Measurements from ENCODE around the gene ERCC1. TPM values are rescaled to one million over a fixed set of nuclear protein-coding genes. Genes with fewer than 3 reads are reported as not detected.
"Not testable (repeated sequence)": the region's sequence is repeated elsewhere in the genome, so short reads cannot be mapped to it uniquely, and the experiment has no call there.

ERCC1 gene
- total RNA-seq, 1 donor from 2014 or later: 117 TPM

DNA sequence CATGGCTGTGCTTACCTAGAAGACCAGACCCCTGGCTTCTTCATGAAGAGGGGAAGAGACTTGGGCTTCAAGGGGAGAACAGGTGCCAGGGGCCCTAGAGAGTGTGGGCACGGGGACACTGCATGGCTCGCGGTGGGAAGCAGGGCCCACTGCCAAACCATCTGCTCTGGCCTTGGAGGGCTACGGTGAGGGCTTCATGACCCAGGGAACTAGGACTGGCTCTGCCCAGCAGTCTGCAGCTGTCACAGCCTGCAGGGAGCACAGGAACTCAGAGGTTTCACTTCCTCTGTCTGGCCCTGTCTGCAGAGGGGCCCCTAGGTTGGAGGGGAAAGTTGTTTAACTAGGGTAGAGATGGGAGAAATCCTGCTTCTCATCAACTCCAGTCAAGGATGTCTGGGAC lies 4.3 kb downstream of the ERCC1 start:
- TF ChIP-seq, protein P1, sequence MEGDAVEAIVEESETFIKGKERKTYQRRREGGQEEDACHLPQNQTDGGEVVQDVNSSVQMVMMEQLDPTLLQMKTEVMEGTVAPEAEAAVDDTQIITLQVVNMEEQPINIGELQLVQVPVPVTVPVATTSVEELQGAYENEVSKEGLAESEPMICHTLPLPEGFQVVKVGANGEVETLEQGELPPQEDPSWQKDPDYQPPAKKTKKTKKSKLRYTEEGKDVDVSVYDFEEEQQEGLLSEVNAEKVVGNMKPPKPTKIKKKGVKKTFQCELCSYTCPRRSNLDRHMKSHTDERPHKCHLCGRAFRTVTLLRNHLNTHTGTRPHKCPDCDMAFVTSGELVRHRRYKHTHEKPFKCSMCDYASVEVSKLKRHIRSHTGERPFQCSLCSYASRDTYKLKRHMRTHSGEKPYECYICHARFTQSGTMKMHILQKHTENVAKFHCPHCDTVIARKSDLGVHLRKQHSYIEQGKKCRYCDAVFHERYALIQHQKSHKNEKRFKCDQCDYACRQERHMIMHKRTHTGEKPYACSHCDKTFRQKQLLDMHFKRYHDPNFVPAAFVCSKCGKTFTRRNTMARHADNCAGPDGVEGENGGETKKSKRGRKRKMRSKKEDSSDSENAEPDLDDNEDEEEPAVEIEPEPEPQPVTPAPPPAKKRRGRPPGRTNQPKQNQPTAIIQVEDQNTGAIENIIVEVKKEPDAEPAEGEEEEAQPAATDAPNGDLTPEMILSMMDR (IDR thresholded peaks at IDR 0.05): no peak
- H3K36me3 Mint-ChIP-seq (ENCODE audit: unreplicated experiment): peaks cover 20% of the 10 kb centered on the region
- H3K4me3 Mint-ChIP-seq (ENCODE audit: unreplicated experiment): no peak overlapping the region
- DNase-seq (ENCODE audit: extremely low spot score, unreplicated experiment): no peak
- no peaks in the 10 kb centered on the region for H3K27me3 Mint-ChIP-seq (ENCODE audit: unreplicated experiment)
- H3K27ac Mint-ChIP-seq (ENCODE audit: unreplicated experiment): no peak overlapping the region
- H3K4me1 Mint-ChIP-seq (ENCODE audit: unreplicated experiment): peaks cover 21% of the 10 kb centered on the region
- no peaks in the 10 kb centered on the region for H3K9me3 Mint-ChIP-seq (ENCODE audit: unreplicated experiment)

DNA sequence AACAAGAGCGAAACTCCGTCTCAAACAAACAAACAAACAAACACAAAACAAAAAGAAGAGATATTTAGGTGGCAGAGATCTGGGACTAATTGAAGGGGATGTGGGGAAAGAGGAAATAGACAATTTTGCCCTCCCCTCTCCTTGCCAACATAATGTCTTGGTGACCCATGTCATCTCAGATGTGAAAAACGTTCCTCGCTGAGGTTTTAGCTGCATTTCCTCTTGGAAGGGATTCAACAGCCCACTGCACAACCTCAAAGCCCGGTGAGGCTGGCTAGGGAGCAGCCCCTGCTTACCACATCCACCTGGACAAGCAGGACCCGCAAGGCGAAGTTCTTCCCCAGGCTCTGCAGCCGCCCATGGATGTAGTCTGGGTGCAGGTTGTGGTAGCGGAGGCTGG lies 4.9 kb downstream of the ERCC1 start:
- no peak overlapping the region for H3K4me3 Mint-ChIP-seq (ENCODE audit: unreplicated experiment)
- H3K36me3 Mint-ChIP-seq (ENCODE audit: unreplicated experiment): peaks cover 26% of the 10 kb centered on the region
- H3K4me1 Mint-ChIP-seq (ENCODE audit: unreplicated experiment): peaks cover 17% of the 10 kb centered on the region
- no peak for DNase-seq (ENCODE audit: extremely low spot score, unreplicated experiment)
- H3K9me3 Mint-ChIP-seq (ENCODE audit: unreplicated experiment): no peaks in the 10 kb centered on the region
- TF ChIP-seq, protein P1 (IDR thresholded peaks at IDR 0.05): no peak
- H3K27ac Mint-ChIP-seq (ENCODE audit: unreplicated experiment): no peak overlapping the region
- no peaks in the 10 kb centered on the region for H3K27me3 Mint-ChIP-seq (ENCODE audit: unreplicated experiment)

DNA sequence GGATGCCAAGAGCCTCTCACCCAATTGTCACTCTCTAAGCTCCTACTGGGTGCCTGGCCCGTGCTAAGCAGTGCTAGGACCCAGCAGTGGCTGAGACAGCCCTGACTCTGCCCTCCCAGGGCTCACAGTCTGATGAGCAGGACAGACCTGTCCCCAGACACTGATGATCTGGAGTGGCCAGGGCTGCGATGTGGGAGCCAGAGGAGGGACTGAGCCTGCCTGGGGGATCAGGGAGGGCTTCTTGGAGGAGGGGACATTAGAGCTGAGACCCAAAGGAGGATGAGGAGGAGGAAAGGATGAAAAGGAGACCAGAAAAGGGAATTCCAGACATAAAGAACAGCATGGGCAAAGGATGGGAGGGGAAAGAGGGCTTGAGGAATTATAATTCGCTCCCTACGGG lies 6.6 kb downstream of the ERCC1 start:
- H3K4me3 Mint-ChIP-seq (ENCODE audit: unreplicated experiment): no peak overlapping the region
- no peak overlapping the region for H3K27ac Mint-ChIP-seq (ENCODE audit: unreplicated experiment)
- no peaks in the 10 kb centered on the region for H3K27me3 Mint-ChIP-seq (ENCODE audit: unreplicated experiment)
- no peaks in the 10 kb centered on the region for H3K9me3 Mint-ChIP-seq (ENCODE audit: unreplicated experiment)
- H3K36me3 Mint-ChIP-seq (ENCODE audit: unreplicated experiment): peaks cover 39% of the 10 kb centered on the region
- DNase-seq (ENCODE audit: extremely low spot score, unreplicated experiment): no peak
- H3K4me1 Mint-ChIP-seq (ENCODE audit: unreplicated experiment): peaks cover 5% of the 10 kb centered on the region
- TF ChIP-seq, protein P1 (IDR thresholded peaks at IDR 0.05): no peak

DNA sequence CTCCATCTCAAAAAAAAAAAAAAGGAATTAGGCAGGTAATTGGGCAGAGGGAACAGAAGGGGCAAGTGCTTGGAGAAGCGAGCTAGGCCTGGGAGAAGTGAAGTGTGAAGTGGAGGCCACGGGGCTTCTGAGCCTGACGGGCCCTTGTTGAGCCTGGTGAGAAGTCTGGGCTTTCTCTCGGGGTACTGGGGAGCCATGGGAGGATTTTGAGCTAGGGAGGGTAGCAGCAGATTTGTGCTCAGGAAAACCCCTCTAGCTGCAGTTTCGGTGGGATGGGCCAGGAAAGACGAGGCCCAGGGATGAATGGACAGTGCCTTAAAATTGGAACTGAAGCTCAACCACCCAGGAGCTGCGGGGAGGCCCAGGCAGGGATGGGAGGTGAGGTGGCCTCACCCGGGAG lies 9.2 kb downstream of the ERCC1 start:
- Mint-ChIP-seq H3K4me3 (ENCODE audit: unreplicated experiment) (no peak overlapping the region), H3K9me3 (ENCODE audit: unreplicated experiment) (no peaks in the 10 kb centered on the region), H3K4me1 (ENCODE audit: unreplicated experiment) (no peaks in the 10 kb centered on the region), H3K27me3 (ENCODE audit: unreplicated experiment) (no peaks in the 10 kb centered on the region), H3K36me3 (ENCODE audit: unreplicated experiment) (peaks cover 36% of the 10 kb centered on the region), H3K27ac (ENCODE audit: unreplicated experiment) (no peak overlapping the region)
- TF ChIP-seq, protein P1 (IDR thresholded peaks at IDR 0.05): no peak
- DNase-seq (ENCODE audit: extremely low spot score, unreplicated experiment): no peak

DNA sequence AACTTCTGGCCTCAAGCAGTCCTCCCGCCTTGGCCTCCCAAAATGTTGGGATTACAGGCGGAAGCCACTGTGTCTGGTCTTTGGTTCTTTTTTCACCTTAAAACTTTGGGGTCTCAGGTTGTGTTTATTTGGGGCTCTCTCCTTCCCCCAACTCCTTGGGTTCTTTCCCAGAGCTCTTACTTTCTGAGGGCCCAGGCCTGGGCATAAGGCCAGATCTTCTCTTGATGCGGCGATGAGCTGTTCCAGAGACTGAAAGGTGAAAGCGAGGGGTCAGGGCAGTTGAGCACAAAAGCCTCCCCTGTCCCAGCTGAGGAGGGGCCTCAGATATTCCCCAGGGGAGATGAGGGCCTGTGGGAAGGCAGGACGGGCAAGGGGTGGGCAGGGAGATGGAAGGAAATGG lies 10.2 kb downstream of the ERCC1 start:
- DNase-seq (ENCODE audit: extremely low spot score, unreplicated experiment): no peak
- H3K4me3 Mint-ChIP-seq (ENCODE audit: unreplicated experiment): no peak overlapping the region
- H3K36me3 Mint-ChIP-seq (ENCODE audit: unreplicated experiment): peaks cover 39% of the 10 kb centered on the region
- TF ChIP-seq, protein P1 (IDR thresholded peaks at IDR 0.05): no peak
- no peaks in the 10 kb centered on the region for H3K9me3 Mint-ChIP-seq (ENCODE audit: unreplicated experiment)
- H3K27me3 Mint-ChIP-seq (ENCODE audit: unreplicated experiment): no peaks in the 10 kb centered on the region
- peaks cover 6% of the 10 kb centered on the region for H3K4me1 Mint-ChIP-seq (ENCODE audit: unreplicated experiment)
- no peak overlapping the region for H3K27ac Mint-ChIP-seq (ENCODE audit: unreplicated experiment)

DNA sequence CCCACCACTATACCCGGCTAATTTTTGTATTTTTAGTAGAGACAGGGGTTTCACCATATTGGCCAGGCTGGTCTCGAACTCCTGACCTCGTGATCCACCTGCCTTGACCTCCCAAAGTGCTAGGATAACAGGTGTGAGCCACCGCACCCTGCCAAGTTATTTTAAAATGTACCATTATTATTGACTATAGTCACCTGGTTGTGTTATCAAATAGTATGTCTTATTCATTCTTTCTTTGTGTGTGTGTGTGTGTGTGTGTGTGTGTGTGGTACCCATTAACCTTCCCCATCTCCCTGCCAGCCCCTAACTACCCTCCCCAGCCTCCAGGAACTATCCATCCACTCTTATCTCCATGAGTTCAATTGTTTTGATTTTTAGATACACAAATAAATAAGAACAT lies 13.4 kb downstream of the ERCC1 start:
- H3K36me3 Mint-ChIP-seq (ENCODE audit: unreplicated experiment): peaks cover 27% of the 10 kb centered on the region
- not testable (repeated sequence) for H3K27ac Mint-ChIP-seq (ENCODE audit: unreplicated experiment); DNase-seq (ENCODE audit: extremely low spot score, unreplicated experiment); H3K9me3 Mint-ChIP-seq (ENCODE audit: unreplicated experiment); H3K27me3 Mint-ChIP-seq (ENCODE audit: unreplicated experiment); H3K4me3 Mint-ChIP-seq (ENCODE audit: unreplicated experiment)
- H3K4me1 Mint-ChIP-seq (ENCODE audit: unreplicated experiment): peaks cover 18% of the 10 kb centered on the region

Measured in osteocyte (in vitro differentiated cells).